MM.1S (cell line): Measurements from ENCODE around the gene ADCY4.
A peak's percentile ranks its signal among the peaks of the same experiment; 100 is the strongest.

ENCODE experiments used
- DNase-seq: peaks from one replicate; pipeline ENCODE4 v3.0.0-alpha.2; 2015
- H2AFZ ChIP-seq: fragments of 300-600 bp; sonication (generic); 2 replicates; pipeline ENCODE4 v1.6.0; 2016; ENCODE audit warnings: antibody characterized with exemption, low read length
- H3F3A ChIP-seq: fragments of 300-600 bp; sonication (generic); 2 replicates; pipeline ENCODE4 v1.6.1; 2016; ENCODE audit warnings: mild to moderate bottlenecking, antibody characterized with exemption, low read length, moderate library complexity, mixed read lengths; ENCODE audit not compliant: insufficient read depth
- H3K27ac ChIP-seq: fragments of 300-600 bp; sonication (generic); 2 replicates; pipeline ENCODE4 v1.5.1; 2016; ENCODE audit warnings: mild to moderate bottlenecking, low read length
- H3K27me3 ChIP-seq: fragments of 300-600 bp; sonication (generic); replicated peaks from 2 replicates; pipeline ENCODE4 v1.6.0; 2016; ENCODE audit warnings: low read length; ENCODE audit not compliant: insufficient read depth
- H3K36me3 ChIP-seq: fragments of 300-600 bp; sonication (generic); replicated peaks from 2 replicates; pipeline ENCODE4 v1.6.1; 2016; ENCODE audit warnings: mild to moderate bottlenecking, low read length, mixed read lengths; ENCODE audit not compliant: insufficient read depth
- H3K4me1 ChIP-seq: fragments of 300-600 bp; sonication (generic); 2 replicates; pipeline ENCODE4 v1.6.1; 2016; ENCODE audit warnings: low read length, mixed read lengths
- H3K4me2 ChIP-seq: fragments of 300-600 bp; sonication (generic); 2 replicates; pipeline ENCODE4 v1.6.0; 2016; ENCODE audit warnings: low read depth, low read length
- H3K4me3 ChIP-seq: fragments of 300-600 bp; sonication (generic); 2 replicates; pipeline ENCODE4 v1.5.1; 2016; ENCODE audit warnings: low read length, mixed read lengths
- H3K79me2 ChIP-seq: fragments of 300-600 bp; sonication (generic); 2 replicates; pipeline ENCODE4 v1.6.1; 2016; ENCODE audit warnings: mixed run types, low read length, mixed read lengths
- H3K9ac ChIP-seq: fragments of 300-600 bp; sonication (generic); 2 replicates; pipeline ENCODE4 v1.6.1; 2016; ENCODE audit warnings: low read length, mixed read lengths
- H3K9me2 ChIP-seq: fragments of 300-600 bp; sonication (generic); replicated peaks from 2 replicates; pipeline ENCODE4 v1.6.1; 2016; ENCODE audit warnings: mild to moderate bottlenecking, low read length, mixed read lengths; ENCODE audit not compliant: insufficient read depth
- H3K9me3 ChIP-seq: fragments of 300-600 bp; sonication (generic); replicated peaks from 2 replicates; pipeline ENCODE4 v1.6.1; 2016; ENCODE audit warnings: mild to moderate bottlenecking, low read length, mixed read lengths; ENCODE audit not compliant: insufficient read depth
- H4K20me1 ChIP-seq: fragments of 300-600 bp; sonication (generic); 2 replicates; pipeline ENCODE4 v1.6.1; 2016; ENCODE audit warnings: mild to moderate bottlenecking, low read length, moderate library complexity, mixed read lengths; ENCODE audit not compliant: insufficient read depth
- EZH2 ChIP-seq: fragments of 300-600 bp; sonication (generic); optimal IDR thresholded peaks from 2 replicates; pipeline ENCODE3; 2017; ENCODE audit warnings: low read depth, mild to moderate bottlenecking, antibody characterized with exemption, low read length, mixed read lengths
- EZH2phosphoT487 ChIP-seq: fragments of 300-600 bp; sonication (generic); IDR thresholded peaks from 2 replicates; pipeline ENCODE4 v1.6.1; 2018; ENCODE audit warnings: antibody characterized with exemption, low read length
- TF ChIP-seq, protein P1 (sequence below): fragments of 300-600 bp; sonication (generic); IDR thresholded peaks from 2 replicates; pipeline ENCODE4 v1.5.1; 2016; ENCODE audit warnings: antibody characterized with exemption, low read length, mixed read lengths

ADCY4 gene

DNA sequence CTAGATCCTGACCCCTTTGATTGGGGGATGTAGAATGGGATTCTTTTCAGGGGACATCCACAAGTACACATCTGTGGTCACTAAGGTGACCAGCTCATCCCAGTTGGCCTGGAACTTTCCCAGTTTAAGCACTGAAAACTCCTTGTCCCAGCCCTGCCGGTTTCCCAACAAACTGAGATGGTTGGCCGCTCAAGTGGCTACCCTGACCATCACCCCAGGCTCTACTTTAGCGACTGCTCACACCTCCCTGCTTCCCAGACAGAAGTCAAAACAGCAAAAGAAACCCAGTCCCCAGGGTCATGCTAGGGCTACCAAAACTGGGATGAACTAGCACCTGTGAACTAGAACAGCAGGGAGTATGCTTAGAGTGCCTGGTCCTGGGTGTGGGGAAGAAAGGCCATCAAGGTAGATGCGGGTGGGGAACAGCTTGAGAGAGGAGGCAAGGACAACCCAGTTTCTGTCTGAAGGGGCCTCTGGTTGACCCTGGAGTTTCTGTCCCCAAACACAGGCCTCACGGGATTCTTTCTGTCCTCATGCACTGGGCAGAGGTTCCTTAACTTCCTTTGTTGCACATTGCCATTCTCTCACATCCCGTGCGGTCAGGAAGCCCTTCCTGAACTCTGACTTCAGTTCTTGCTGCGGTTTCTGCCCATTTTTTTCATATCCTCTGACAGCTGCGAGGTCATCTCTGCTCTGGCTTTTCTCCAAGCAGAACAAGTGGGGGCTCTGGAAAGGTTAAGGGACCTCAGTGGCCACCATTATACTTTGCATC is 21.9 kb downstream of the ADCY4 start:
- peaks cover 24% of the 10 kb centered on the region for H3K4me1 ChIP-seq
- no peaks in the 10 kb centered on the region for H3K27me3 ChIP-seq
- DNase-seq, result peak; percentile 45
- H3K79me2 ChIP-seq, result peaks cover 19% of the 10 kb centered on the region; the same call in 1 of the 2 replicates
- H4K20me1 ChIP-seq, result no peaks in the 10 kb centered on the region
- no peaks in the 10 kb centered on the region for H3K36me3 ChIP-seq
- H3K27ac ChIP-seq, result peak overlapping the region; percentile 29; the same call in 1 of the 2 replicates
- H2AFZ ChIP-seq, result no peak overlapping the region
- no peaks in the 10 kb centered on the region for H3K9me2 ChIP-seq
- no peak for TF ChIP-seq EZH2
- no peak overlapping the region for H3K9ac ChIP-seq
- no peaks in the 10 kb centered on the region for H3K9me3 ChIP-seq
- H3K4me3 ChIP-seq, result no peak overlapping the region
- peak overlapping the region; percentile 86; the same call in 1 of the 2 replicates for H3K4me2 ChIP-seq
- H3F3A ChIP-seq, result peaks cover 5% of the 10 kb centered on the region; the same call in 1 of the 2 replicates

DNA sequence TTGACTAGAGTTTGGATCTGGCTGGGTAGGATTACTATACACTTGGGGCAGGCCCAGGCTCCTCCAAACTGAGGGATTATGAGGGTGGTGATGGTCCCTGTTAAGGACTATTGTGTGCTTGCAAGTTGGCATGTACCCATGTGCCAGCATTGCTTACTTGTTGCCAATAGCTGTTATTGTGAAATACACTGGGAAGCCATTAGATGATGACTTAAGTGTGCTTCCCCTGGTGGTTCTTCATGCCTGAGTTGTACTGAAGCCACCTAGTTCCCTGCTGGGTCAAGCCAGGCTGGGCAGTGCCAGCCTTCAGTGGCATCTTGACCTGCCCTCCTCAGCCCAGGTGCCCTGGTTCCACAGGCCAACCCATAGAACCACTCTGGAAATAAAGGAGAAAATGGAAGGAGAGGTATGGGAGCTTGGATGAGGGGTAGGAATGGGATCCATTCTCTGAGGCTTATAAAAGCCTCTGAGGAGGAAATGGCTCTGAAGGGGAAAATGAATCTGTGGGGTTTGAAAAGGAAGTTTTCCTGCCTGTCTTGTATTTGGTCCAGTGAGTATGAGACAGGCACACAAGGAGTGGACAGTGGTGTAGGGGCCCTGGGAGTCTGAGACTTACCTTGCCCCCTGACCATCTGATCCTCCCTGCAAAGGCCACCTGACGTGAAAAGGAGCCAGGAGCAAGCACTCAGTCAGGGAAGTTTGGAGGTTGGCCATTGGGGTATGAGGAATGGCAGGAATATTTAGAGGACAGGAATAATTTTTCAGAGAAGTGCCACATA is 22.8 kb downstream of the ADCY4 start:
- peak overlapping the region; percentile 76 for H3K9ac ChIP-seq
- peak overlapping the region; percentile 61 for H3K4me3 ChIP-seq
- H2AFZ ChIP-seq, result no peak overlapping the region
- H3K9me3 ChIP-seq, result no peaks in the 10 kb centered on the region
- H3K27ac ChIP-seq, result peak overlapping the region; percentile 78; the same call in 1 of the 2 replicates
- peak overlapping the region; percentile 86 for H3K4me2 ChIP-seq
- H3F3A ChIP-seq, result peaks cover 5% of the 10 kb centered on the region; the same call in 1 of the 2 replicates
- H4K20me1 ChIP-seq, result no peaks in the 10 kb centered on the region
- peaks cover 24% of the 10 kb centered on the region for H3K4me1 ChIP-seq
- peaks cover 19% of the 10 kb centered on the region; the same call in 1 of the 2 replicates for H3K79me2 ChIP-seq
- TF ChIP-seq, protein P1, sequence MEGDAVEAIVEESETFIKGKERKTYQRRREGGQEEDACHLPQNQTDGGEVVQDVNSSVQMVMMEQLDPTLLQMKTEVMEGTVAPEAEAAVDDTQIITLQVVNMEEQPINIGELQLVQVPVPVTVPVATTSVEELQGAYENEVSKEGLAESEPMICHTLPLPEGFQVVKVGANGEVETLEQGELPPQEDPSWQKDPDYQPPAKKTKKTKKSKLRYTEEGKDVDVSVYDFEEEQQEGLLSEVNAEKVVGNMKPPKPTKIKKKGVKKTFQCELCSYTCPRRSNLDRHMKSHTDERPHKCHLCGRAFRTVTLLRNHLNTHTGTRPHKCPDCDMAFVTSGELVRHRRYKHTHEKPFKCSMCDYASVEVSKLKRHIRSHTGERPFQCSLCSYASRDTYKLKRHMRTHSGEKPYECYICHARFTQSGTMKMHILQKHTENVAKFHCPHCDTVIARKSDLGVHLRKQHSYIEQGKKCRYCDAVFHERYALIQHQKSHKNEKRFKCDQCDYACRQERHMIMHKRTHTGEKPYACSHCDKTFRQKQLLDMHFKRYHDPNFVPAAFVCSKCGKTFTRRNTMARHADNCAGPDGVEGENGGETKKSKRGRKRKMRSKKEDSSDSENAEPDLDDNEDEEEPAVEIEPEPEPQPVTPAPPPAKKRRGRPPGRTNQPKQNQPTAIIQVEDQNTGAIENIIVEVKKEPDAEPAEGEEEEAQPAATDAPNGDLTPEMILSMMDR, result no peak
- TF ChIP-seq EZH2 (no peak), EZH2phosphoT487 (no peak)
- DNase-seq, result no peak
- no peaks in the 10 kb centered on the region for H3K27me3 ChIP-seq
- H3K9me2 ChIP-seq, result no peaks in the 10 kb centered on the region
- no peaks in the 10 kb centered on the region for H3K36me3 ChIP-seq

DNA sequence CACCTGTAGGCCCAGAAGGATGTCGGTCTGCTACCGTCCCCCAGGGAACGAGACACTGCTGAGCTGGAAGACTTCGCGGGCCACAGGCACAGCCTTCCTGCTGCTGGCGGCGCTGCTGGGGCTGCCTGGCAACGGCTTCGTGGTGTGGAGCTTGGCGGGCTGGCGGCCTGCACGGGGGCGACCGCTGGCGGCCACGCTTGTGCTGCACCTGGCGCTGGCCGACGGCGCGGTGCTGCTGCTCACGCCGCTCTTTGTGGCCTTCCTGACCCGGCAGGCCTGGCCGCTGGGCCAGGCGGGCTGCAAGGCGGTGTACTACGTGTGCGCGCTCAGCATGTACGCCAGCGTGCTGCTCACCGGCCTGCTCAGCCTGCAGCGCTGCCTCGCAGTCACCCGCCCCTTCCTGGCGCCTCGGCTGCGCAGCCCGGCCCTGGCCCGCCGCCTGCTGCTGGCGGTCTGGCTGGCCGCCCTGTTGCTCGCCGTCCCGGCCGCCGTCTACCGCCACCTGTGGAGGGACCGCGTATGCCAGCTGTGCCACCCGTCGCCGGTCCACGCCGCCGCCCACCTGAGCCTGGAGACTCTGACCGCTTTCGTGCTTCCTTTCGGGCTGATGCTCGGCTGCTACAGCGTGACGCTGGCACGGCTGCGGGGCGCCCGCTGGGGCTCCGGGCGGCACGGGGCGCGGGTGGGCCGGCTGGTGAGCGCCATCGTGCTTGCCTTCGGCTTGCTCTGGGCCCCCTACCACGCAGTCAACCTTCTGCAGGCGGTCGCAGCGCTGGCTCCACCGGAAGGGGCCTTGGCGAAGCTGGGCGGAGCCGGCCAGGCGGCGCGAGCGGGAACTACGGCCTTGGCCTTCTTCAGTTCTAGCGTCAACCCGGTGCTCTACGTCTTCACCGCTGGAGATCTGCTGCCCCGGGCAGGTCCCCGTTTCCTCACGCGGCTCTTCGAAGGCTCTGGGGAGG is 23.9 kb downstream of the ADCY4 start, which contains the start of gene LTB4R:
TSS of gene LTB4R (plus strand) at position 857 of the 959 bp plus-strand sequence. CDS start 4,150 bp downstream, outside the sequence.
- no peaks in the 10 kb centered on the region for H3K9me3 ChIP-seq
- no peaks in the 10 kb centered on the region for H3K36me3 ChIP-seq
- peaks cover 5% of the 10 kb centered on the region; the same call in 1 of the 2 replicates for H3F3A ChIP-seq
- peak within 1 kb of the TSS; percentile 45; the same call in 1 of the 2 replicates for H2AFZ ChIP-seq
- H3K27me3 ChIP-seq, result no peaks in the 10 kb centered on the region
- peak within 1 kb of the TSS; percentile 61 for H3K4me3 ChIP-seq
- peaks cover 19% of the 10 kb centered on the region; the same call in 1 of the 2 replicates for H3K79me2 ChIP-seq
- peak within 1 kb of the TSS; percentile 86 for H3K4me2 ChIP-seq
- no peaks in the 10 kb centered on the region for H3K9me2 ChIP-seq
- no peak for TF ChIP-seq EZH2
- TF ChIP-seq, protein P1, result peak; percentile 35
- no peaks in the 10 kb centered on the region for H4K20me1 ChIP-seq
- H3K27ac ChIP-seq, result peak within 1 kb of the TSS; percentile 78; the same call in 1 of the 2 replicates
- H3K4me1 ChIP-seq, result peaks cover 24% of the 10 kb centered on the region
- peak; percentile 61 for DNase-seq
- peak within 1 kb of the TSS; percentile 76 for H3K9ac ChIP-seq
